Measurements from ENCODE around the gene AEBP1. TPM values are rescaled to one million over a fixed set of nuclear protein-coding genes. Genes with fewer than 3 reads are reported as not detected.

AEBP1 gene
- total RNA-seq, 2 donors from 2014 or later = 39.2 to 51.9 TPM

GRCh38 chr7:44152971-44153947, 49.1 kb downstream of the AEBP1 start:
- H3K27ac ChIP-seq = no peak overlapping the region
- 71 to 73% methylated on average over 9 to 22 of the region's 22 CpGs for WGBS, 2 donors
- H3K36me3 ChIP-seq (replicated peaks in 1 of 2; ENCODE audit: insufficient read depth in 1 of 2, low read depth in 2 of 2) = no peaks in the 10 kb centered on the region
- ATAC-seq (no peak), DNase-seq (peak in 1 of 4 donors; percentile 6)
- no peaks in the 10 kb centered on the region for H3K4me1 ChIP-seq
- no peaks in the 10 kb centered on the region for H3K9me3 ChIP-seq
- no peak for TF ChIP-seq POLR2A (IDR thresholded peaks at IDR 0.05)
- no peak for TF ChIP-seq CTCF (IDR thresholded peaks at IDR 0.05)
- H3K27me3 ChIP-seq = no peaks in the 10 kb centered on the region
- intact Hi-C loops (cut with DNase I) = no loop called here
- H3K4me3 ChIP-seq = no peak overlapping the region

GRCh38 chr7:44153948-44154335, 49.8 kb downstream of the AEBP1 start:
- TF ChIP-seq CTCF (IDR thresholded peaks at IDR 0.05) (no peak), POLR2A (IDR thresholded peaks at IDR 0.05) (no peak)
- no peak for DNase-seq
- ATAC-seq = no peak
- Histone ChIP-seq H3K9me3 (no peaks in the 10 kb centered on the region), H3K4me3 (no peak overlapping the region), H3K27ac (no peak overlapping the region), H3K4me1 (no peaks in the 10 kb centered on the region), H3K36me3 (replicated peaks in 1 of 2; ENCODE audit: insufficient read depth in 1 of 2, low read depth in 2 of 2) (no peaks in the 10 kb centered on the region), H3K27me3 (no peaks in the 10 kb centered on the region)
- WGBS, 2 donors = 90% methylated on average over 5 of the region's 5 CpGs; no CpG with 5 or more reads in 1 of the 2 donors
- intact Hi-C loops (cut with DNase I) = no loop called here

DNA sequence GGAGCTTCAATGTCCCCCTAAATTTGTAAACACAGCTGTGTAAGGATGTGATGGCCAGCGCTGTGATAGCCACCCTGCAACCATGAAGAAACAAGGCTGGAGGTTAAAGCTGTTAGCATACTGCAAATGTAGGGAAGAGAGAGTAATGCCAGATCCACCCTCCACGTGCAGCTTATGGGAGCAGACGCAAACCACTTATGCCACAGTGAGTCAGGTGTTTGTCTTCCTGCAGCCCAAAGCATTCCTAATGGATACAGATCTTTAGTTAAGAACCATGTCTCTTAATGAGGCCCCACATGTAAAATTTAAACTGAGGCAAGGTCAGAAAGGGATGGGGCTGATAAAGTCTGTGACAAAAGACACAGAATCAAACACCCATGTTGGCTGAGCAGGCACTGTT, 50.6 kb downstream of the AEBP1 start:
- H3K27me3 ChIP-seq = no peaks in the 10 kb centered on the region
- TF ChIP-seq POLR2A (IDR thresholded peaks at IDR 0.05) (no peak), CTCF (IDR thresholded peaks at IDR 0.05) (no peak)
- no peaks in the 10 kb centered on the region for H3K9me3 ChIP-seq
- no peak overlapping the region for H3K27ac ChIP-seq
- H3K4me1 ChIP-seq = no peaks in the 10 kb centered on the region
- H3K36me3 ChIP-seq (replicated peaks in 1 of 2; ENCODE audit: insufficient read depth in 1 of 2, low read depth in 2 of 2) = no peaks in the 10 kb centered on the region
- intact Hi-C loops (cut with DNase I) = no loop called here
- H3K4me3 ChIP-seq = no peak overlapping the region
- ATAC-seq (no peak), DNase-seq (no peak)
- 74 to 79% methylated on average over 3 of the region's 3 CpGs for WGBS, 2 donors

DNA sequence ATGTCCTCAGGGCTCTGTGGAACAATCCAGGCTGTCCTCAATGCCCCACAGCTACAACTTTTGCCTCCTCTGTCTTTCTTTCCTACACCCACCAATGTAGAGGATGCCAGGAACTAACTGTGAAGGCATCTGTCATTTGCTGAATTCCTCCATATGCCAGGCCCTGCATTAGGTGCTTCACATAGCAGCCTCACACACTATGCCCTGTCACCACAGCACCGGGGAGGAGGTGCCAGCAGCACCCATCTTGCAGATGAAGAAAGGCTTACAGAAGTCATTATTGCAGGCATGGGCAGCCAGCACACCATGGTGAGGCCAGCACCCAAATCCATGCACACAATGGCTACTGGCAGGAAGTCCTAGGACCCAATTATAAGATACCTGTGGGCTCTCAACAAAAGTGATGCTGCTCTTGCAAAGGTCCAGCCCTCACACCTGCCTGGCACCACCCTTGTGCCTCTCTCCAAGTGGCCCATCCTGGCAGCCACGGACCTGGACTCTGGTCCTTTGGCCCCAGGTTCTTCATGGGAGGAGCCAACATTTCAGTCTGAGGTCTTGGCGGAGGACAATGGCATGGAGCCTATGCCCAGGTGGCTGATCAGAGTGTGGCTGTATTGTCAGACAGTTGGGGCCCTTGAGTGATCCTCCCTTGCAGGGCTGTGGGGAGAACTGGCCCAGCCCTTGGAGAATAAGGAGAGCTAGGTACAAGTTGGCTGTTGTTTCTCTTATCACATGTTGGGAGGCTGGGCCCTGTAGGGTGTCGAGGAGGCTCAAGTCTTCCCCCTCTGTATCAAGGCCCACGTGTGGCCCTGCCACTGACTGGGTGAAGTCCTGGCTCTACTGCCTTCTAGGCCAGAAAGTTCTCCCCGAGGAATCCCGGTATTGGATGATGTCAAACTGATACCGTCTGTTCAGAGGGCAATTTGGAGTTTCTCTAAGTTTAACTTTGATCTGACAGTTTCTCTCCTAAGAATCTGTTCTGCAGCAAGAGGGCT, 51.3 kb downstream of the AEBP1 start:
- Histone ChIP-seq H3K27ac (no peak overlapping the region), H3K4me3 (no peak overlapping the region), H3K27me3 (no peaks in the 10 kb centered on the region), H3K36me3 (replicated peaks in 1 of 2; ENCODE audit: insufficient read depth in 1 of 2, low read depth in 2 of 2) (no peaks in the 10 kb centered on the region), H3K9me3 (no peaks in the 10 kb centered on the region), H3K4me1 (no peaks in the 10 kb centered on the region)
- intact Hi-C loops (cut with DNase I) = no loop called here
- DNase-seq (peak in 3 of 4 donors; percentile 26 to 69 (median 43)), ATAC-seq (peak; percentile 55)
- TF ChIP-seq POLR2A (IDR thresholded peaks at IDR 0.05) (no peak), CTCF (IDR thresholded peaks at IDR 0.05) (no peak)
- WGBS, 2 donors = 65 to 67% methylated on average over 7 to 8 of the region's 8 CpGs
